Fibroblast of villous mesenchyme (primary cell): ENCODE results near the gene COX11. TPM values are rescaled to one million over a fixed set of nuclear protein-coding genes. Genes with fewer than 3 reads are reported as not detected.

Experiments used
- DNase-seq: peaks from one replicate; pipeline ENCODE4 v3.0.0-alpha.2; 2010; ENCODE audit warnings: low read depth
- H3K4me3 ChIP-seq: 2 replicates; pipeline ENCODE4 v1.5.1; 2011; ENCODE audit warnings: low read depth, mild to moderate bottlenecking, low read length
- CTCF ChIP-seq: IDR thresholded peaks from 2 replicates; pipeline ENCODE4 v1.5.1; 2012; ENCODE audit warnings: low read depth, mild to moderate bottlenecking, low read length; ENCODE audit not compliant: insufficient read depth
- small RNA-seq: library from RNA; depleted of rRNA; stranded (forward); fragments of <200 nt; gene quantifications from one replicate; pipeline ENCODE3, GENCODE V24; 2012
- total RNA-seq: library from RNA; depleted of rRNA; stranded (reverse); fragments of >200 nt; gene quantifications from 2 replicates; pipeline ENCODE4 v1.2.3, GENCODE V29; 2012

The COX11 gene
- total RNA-seq, 1 donor: 45.3 TPM

- no peak overlapping the region for H3K4me3 ChIP-seq
- TF ChIP-seq CTCF: no peak
- DNase-seq: no peak
These were observed 49.0 kb downstream of the COX11 start for GRCh38 chr17:54919425-54919824.

- no peak for TF ChIP-seq CTCF
- DNase-seq: no peak
- H3K4me3 ChIP-seq: no peak overlapping the region
These were observed 51.7 kb downstream of the COX11 start for GRCh38 chr17:54916721-54917120.

Small RNA genes lying within 50 kb of the gene (small RNA-seq; reads per million reads assigned to genes)
- not detected for gene AC007485.1

Other genes starting within 250 kb of the COX11 start
- gene TOM1L1, start 67.8 kb downstream of the COX11 start, total RNA-seq: 16.1 and 24.2 TPM in 2 replicates
- 13.9 and 16.8 TPM in 2 replicates for gene STXBP4, start 111 bp upstream of the COX11 start, total RNA-seq